Activated CD4-positive, alpha-beta T cell treated with anti-CD3 and anti-CD28 coated beads, Interleukin-2, amount 50 U/mL, for 1 hour (primary cell): ENCODE data around the gene MYH7B.

ENCODE experiments used
- DNase-seq: peaks from one replicate; pipeline ENCODE4 v3.0.0-alpha.2; 2020

Gene MYH7B

DNA sequence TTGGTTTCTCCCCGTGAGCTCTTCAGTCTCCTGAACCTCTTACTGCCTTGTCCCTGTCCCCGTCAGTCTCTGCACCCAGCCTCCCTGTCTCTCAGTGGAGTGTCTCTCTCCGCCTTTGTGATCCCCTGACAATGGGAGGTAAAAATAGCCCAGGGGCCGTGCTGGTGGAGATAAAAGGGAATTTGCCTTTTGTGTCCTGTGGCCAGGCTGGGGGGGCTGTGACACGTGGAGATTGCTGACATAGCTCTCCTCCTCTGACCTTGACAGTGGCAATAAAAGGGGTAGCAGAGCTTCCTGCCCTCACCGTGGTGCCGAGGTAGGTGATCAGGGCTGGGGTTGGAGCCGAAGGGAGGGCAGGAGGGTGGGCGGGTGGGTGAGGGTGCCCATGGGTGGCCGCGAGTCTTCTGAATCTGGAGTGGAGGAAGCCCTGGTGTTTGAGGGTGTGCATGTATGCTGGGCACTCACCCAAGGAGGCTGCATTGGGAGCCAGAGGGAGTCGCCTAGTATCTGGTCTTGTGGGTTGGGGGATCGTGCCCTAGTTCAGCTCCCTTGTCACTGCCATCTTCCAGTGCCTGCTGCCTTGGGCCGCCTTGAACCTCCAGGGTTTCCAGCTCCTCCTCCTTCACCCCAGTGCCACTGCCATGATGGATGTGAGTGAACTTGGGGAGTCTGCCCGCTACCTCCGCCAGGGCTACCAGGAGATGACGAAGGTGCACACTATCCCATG lies 21.9 kb downstream of the MYH7B start:
- DNase-seq: no peak

DNA sequence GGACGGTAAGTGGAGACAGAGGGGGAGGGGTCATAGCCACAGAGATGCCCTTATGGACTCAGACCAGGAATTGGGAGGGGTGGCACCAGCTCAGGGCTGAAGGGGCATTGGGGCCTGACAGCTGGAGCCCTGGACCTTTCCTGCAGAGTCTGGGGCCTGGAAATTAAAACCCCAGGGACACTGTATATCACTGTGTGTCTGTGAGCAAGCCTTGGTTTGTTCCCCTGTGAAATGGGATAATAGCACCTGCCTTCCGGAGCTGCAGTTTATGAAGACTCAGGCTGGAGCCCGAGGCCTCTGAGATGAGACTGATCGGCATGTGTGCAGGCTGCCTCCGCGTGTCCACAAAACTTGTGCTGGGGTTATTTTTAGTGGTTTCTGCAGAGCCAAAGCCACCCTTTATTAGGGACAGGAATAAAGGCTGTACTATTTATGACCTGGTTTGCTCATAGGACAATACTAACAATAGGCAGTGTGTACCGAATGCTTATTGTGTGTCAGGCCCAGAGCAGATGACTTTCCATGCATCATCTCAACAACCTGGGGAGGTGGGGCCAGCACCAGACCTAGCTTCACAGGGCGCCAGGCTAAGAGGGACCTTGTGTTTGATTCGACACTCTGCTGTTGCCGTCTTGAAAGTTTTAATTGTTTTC lies 22.6 kb downstream of the MYH7B start:
- no peak for DNase-seq

DNA sequence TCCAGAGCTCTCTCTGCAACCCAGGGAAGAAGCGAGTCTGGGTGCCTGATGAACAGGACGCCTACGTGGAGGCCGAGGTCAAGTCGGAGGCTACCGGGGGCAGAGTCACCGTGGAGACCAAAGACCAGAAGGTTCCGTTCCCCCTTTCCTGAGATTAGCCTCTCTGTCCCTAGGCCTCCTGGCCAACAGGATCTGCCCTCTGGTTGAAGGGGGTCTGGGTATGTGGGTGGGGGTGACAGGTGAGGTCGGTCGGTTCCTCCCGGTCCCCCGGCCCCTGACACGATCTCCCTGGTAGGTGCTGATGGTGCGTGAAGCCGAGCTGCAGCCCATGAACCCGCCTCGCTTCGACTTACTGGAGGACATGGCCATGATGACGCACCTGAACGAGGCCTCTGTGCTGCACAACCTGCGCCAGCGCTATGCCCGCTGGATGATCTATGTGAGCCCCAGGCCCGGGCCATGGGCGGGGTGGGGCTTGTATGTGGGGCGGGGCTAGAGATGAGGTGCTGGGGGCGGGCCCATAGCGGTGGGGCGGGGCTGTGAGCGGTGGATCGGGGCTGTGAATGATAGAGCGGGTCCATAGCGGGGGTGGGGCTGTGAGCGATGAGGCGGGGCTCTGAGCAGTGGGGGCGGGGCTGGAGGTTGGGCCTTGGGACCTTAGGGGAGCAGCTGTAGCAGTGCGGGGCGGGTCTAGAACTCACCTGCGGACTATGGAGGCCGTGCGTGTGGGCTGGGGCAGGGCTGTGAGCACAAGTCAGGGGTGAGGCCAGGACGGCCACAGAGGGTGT lies 23.9 kb downstream of the MYH7B start:
- DNase-seq: no peak

DNA sequence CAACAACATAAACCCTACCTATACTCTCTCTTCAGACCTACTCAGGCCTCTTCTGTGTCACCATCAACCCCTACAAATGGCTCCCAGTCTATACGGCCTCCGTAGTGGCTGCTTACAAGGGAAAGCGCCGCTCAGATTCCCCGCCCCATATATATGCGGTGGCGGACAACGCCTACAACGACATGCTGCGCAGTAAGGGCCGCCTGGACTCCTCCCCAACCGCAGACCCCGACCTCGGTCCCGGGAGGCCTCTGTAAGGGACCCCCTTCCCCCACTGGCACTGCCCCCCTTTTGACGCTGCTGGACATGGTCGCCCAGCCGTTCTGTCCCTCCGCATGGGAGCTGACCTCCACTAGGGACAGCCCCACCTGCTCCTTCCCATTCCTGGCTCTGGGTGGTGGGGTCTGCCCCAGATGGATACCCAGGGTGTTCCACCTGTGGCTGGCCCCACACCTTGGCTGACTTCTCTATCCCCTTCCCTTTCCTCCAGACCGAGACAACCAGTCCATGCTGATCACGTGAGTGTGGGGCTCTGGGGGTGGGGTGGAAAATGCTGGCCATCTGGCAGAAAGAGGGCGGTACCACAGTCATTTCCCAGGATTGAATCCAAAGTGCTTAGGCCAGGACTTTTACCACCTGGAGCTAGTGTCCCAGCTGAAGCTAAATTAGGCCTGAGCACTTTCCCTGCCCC lies 25.0 kb downstream of the MYH7B start:
- no peak for DNase-seq

DNA sequence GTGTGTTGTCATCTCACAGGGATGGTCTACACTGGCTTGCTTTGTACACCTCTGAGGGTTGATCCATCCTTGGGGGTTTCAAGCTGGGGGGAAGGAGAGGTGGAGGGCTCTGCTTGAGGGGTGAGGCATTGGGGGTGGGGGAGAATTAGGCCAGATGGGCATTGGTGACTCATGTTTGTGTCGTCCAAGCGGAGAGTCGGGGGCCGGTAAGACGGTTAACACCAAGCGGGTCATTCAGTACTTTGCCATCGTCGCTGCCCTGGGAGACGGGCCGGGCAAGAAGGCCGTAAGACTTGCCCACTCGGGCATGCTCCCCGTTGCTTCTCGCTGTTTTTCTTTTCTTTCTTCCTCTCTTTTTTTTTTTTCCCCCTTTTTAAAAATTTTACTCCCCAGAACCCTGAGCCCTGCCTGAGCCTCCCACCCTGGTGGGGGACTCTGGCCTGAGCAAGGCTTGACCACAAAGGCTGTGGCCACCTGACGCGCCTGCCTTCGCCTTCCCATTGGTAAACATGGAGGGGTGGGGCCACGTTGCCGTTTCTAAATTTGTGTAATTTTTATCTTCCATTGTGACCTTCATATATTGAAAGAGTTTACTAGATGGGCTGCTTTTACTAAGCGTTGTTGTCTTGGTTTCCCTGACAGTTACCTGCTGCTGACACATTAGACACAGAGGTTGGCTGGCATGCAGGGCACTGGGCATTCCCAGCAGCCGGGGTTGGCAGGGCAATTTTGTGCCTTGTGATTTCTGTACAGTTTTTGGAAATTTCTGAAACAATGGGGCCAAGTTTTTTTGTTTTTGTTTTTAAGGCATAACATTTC lies 26.8 kb downstream of the MYH7B start:
- DNase-seq: no peak

DNA sequence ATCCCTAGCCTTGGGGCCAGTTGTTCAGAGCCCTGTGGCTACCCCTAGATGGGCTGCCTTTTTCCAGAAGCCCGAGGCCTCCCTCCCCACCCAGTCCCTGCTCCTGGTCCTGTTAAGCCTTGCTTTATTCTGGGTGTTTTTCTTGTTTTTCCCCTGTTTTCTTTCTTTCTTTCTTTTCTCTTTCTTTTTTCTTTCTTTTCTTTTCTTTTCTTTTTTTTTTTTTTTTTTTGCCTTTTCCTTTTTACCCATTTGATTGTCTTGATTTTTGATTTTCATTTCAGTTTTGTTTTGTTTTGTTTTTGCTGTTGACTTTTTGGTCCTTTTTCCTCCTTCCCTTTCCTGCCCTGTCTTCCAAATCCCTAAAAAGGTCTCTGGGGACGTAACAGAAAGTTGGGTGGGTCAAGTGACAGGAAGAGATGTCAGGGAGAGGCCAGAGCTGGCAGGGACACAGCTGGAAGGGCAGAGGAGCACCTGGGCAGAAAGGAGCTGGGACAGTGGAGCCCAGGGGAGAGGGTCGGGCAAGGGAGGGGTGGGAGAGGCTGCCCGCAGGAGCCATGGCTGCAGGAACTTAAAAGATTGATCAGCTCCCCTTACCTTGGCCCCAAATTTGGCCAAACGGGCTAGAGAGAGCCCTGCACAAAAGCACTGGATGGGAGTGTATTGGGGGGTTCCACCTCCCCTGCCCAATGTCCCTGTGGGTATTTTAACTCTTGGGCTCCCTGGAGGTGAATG lies 27.6 kb downstream of the MYH7B start:
- no peak for DNase-seq

DNA sequence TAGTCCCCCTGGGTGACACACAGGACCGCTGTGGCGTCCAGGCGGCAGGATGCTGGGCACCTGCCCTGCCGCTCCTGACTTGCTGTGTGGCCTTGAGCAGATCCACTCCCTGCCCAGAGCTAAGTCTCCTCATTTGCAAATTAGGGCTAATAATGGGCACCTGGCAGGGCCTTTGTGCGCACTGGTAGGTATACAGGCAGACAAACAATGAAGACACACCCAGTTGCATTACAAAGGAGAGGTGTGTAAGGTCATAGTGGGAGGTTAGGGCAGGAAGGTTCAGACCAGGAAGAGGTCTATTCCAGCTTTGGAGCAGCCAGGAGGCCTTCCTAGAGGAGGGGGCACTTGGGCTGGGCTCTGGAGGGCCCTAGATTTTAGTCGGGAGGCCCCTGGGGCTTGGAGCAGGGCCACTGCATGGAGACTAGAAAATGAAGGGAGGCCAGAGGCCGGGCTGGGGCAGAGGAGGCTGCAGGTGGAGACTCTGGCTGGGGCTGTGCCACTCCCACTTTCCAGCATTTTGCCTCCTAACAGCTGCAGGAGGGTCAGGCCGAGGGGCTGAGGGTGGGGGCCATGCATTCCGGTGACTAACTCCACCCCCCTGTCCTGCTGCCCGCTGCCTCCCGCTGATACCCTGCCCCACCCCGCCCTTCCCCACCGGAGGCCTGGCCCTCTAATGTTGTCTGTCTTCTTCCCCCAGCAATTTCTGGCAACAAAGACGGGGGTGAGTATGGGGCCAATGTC lies 28.5 kb downstream of the MYH7B start:
- DNase-seq: no peak

DNA sequence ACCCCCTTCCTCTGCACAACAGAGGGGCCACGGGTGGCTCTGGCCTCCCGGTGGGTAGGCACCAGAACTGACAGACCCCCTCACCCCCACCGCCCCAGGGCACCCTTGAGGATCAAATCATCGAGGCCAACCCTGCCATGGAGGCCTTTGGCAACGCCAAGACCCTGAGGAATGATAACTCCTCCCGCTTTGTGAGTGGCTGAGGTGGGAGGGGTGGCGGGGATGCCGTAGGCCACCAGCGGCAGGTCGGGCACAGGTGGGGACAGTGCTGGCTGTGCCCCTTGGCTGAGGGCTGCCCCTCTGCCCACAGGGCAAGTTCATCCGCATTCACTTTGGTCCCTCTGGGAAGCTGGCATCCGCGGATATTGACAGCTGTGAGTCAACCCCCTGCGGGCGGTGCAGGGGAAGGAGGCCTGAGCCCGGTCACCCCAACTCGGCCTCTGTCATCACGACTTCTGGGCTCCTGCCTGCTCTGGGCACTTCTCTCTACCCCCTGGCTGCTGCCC lies 29.1 kb downstream of the MYH7B start:
- no peak for DNase-seq

DNA sequence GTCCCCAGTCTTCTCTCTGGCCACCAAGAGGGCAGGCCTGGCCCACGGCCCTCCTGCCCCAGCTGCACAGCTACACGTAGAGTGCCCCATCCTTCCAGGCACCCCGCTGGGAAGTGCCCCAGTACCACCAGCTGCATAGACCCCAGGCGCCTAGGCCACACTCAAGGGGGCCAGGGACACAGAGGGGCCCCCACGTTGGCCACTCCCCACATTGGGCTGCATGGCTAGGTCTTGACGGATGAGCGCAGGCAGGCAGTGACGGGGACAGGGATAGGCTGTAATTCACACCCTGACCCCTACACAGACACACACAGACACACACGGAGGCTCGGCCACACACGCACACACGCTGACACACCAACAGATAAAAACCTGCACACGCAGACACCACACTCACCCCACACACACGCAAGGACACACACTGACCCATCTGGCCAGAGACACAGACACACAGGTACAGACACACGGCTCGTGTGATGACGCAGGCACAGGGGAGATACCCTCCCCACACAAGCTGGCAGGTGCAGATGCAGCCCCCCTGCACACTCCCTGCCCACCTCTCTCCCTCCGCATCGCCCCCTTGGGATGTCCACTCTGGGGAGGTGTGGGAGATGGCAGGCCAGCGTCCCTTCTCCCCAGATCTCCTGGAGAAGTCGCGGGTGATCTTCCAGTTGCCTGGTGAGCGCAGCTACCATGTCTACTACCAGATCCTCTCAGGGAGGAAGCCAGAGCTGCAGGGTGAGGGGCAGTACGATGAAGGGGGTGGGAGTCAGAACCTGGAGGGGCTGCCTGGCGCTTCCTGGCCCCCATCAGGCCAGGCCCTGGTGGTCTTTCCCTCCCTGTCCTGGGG lies 30.0 kb downstream of the MYH7B start:
- DNase-seq: no peak

DNA sequence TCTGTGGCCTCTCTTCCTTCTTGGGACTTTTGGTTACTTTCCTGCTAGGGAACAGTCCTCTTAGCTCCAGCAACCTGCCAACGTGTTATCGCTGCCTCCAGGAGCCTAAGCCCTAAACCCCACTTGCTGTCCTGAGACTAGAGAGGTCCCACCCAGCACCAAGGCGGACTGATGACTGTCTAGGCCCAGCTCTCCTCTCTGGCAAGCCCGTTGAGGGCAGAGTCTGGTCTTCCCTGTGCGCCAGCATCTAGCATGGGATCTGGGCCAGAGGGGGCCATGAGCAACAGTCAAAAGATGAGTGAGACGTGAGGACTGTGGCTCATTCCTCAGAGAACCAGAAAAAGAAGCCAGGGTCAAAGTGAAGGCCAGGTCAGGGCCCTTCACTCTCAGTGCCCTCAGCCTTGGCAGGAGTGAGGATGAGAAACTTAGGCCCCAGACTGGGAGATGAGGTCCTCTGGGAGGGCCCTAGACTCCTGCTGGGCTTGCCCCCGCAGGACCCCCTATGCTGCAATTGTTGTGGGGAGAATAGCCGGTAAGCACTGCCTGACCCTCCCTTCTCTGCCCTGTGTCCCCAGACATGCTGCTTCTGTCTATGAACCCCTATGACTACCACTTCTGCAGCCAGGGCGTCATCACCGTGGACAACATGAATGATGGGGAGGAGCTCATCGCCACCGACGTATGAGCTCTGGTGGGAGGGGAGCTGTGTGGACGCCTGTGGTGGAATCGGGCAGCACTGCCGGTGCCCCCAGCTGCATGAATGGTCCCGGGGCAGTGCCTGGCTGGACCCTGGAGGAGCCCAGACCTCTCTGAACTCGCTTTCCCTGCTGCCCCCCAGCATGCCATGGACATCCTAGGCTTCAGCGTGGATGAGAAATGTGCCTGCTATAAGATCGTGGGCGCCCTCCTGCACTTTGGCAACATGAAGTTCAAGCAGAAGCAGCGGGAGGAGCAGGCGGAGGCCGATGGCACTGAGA lies 30.9 kb downstream of the MYH7B start:
- DNase-seq: no peak

DNA sequence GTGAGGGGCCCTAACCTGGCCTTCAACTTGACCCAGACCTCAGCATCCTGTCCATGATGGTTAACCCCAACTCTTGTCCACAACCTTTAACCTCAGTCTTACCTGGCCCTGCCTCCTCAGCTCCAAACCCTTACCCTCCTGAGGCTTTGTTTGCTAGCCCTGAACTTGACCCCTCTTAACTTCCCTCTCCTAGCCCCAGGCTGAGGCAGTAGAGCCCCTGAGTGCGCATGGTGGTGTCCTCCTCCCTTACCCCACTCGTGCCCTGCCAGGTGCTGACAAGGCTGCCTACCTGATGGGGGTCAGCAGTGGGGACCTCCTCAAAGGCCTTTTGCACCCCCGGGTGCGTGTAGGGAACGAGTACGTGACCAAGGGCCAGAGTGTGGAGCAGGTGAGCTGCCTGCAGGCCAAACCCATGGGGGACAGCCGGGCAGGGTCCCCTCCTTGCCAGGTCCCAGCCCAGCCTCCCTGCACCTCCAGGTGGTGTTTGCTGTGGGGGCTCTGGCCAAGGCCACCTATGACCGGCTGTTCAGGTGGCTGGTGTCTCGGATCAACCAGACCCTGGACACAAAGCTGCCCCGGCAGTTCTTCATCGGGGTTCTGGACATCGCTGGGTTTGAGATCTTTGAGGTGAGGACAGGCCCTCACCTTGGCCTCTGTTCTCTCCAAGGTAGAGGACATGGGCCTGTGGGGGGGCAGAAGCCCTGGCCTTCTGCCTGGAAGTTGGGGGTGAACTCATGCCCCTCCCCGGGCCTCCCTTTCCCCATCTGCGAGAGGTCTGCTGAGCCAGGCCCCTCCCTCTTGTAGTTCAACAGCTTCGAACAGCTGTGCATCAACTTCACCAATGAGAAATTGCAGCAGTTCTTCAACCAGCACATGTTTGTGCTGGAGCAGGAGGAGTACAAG lies 31.9 kb downstream of the MYH7B start:
- no peak for DNase-seq

DNA sequence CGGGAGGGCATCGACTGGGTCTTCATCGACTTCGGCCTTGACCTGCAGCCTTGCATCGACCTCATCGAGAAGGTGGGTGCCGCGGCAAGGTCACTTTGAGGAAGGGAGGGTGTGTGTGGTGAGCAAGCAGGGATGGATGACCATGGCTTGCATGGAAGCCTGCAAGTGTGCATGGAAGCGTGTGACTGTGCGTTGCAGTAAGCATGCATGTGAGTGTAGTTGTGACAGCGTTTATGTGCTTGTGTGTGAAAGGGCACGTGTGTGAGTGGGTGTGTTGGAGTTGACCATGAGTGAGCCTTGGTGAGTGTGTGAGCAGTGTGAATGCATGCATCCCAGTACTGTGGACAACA lies 32.5 kb downstream of the MYH7B start:
- no peak for DNase-seq

DNA sequence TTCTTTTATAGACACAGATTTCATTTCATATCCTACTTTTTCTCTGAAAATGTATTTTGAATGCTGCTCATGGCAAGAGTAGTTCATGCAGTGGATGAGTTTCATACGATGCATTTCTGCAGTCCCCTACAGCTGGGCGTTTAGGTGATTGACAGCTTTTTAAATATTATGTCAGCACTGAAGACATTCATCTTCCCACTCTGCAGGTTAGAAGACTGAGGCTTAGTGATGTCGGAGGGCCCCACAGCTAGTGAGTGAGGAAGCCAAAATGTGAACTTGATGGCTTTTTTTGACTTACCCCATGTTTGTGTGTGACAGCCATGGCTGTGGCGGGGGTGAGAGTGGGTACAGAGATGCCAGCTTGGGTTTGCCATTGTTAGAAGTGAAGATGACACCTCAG lies 33.5 kb downstream of the MYH7B start:
- no peak for DNase-seq

DNA sequence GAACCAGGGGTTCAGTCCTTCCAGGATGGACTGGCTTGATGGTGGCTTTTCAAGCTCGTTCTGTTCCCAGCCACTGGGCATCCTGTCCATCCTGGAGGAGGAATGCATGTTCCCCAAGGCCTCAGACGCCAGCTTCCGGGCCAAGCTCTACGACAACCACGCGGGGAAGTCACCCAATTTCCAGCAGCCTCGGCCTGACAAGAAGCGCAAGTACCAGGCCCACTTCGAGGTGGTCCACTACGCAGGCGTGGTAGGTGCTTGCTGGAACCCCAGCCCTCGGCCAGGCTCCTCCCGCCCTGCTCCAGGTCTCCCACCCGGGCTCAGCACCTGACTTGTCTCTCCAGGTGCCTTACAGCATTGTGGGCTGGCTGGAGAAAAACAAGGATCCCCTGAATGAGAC lies 34.0 kb downstream of the MYH7B start:
- DNase-seq: no peak

DNA sequence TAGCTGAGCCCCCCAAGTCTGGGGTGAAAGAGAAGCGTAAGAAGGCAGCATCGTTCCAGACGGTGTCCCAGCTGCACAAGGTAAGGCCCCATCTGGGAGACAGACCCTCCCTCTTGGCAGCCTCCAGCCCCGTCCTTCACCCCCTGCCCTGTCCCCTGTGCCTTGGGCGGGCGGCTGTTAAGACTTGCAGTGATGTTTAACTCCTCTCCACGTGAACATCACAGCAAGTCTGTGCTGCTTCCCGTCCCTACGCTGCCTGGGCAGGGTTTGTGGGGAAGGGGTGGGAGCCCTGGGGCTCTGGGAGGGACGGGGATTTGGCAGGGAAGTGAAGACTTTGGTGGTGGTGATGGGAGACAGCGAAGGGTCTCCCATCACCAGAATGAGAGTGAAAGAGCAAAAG lies 34.6 kb downstream of the MYH7B start:
- DNase-seq: no peak

DNA sequence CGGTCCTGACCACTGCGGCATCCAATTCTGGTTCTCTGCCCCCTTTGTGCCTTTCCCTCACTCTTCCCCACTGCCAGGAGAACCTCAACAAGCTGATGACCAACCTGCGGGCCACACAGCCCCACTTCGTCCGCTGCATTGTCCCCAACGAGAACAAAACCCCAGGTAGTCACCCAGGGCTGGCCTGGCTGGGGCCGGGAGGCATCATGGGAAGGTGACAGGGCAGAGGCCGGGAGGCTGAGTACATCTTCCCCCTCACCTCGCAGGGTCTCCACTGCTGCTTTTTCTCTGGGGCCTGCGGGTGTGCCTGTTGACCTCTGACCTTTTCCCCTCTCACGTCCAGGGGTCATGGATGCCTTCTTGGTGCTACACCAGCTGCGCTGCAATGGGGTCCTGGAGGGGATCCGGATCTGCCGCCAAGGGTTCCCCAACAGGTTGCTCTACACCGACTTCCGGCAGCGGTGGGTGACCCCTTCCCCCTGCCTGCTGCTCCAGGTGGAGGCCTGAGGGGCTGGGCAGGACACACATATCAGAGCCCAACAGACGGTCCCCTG lies 35.1 kb downstream of the MYH7B start:
- DNase-seq: no peak

DNA sequence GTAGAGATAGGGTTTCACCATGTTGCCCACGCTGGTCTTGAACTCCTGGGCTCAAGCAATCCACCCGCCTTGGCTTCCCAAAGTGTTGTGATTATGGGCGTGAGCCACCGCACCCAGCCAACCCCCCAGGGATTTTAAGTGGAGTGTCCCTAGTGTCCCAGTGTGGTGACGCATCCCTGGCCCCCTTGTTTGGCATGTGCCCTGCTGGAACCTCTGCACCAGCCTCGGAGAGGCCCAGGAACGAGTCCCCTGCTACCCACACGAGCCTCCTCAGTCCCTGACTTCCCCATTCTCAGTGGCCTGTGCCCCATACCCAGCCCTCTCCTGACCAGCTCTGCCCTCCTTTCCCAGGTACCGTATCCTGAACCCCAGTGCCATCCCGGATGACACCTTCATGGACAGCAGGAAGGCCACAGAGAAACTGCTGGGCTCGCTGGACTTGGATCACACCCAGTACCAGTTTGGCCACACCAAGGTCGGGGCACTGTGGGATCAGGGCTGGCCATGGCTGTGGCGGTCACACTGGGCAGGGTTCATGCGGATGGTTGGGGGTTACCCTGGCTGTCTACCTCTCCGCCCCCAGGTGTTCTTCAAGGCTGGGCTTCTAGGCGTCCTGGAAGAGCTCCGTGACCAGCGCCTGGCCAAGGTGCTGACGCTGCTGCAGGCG lies 37.2 kb downstream of the MYH7B start:
- DNase-seq: no peak
